HG03025 (cell line): ENCODE measurements around the gene ZMPSTE24.

Experiments used
- ATAC-seq: cut with Tn5 transposase; IDR thresholded peaks from one replicate; pipeline ENCODE4 v1.9.1; 2021; ENCODE audit warnings: mild to moderate bottlenecking, moderate library complexity; ENCODE audit not compliant: unreplicated experiment, low FRiP score

ZMPSTE24 gene

GRCh38 chr1:40257313-40257687, 736 bp upstream of the ZMPSTE24 start:
- ATAC-seq, result peak; percentile 13

- peak; percentile 6 for ATAC-seq
Measured at GRCh38 chr1:40258445-40258769, 371 bp downstream of the ZMPSTE24 start.

DNA sequence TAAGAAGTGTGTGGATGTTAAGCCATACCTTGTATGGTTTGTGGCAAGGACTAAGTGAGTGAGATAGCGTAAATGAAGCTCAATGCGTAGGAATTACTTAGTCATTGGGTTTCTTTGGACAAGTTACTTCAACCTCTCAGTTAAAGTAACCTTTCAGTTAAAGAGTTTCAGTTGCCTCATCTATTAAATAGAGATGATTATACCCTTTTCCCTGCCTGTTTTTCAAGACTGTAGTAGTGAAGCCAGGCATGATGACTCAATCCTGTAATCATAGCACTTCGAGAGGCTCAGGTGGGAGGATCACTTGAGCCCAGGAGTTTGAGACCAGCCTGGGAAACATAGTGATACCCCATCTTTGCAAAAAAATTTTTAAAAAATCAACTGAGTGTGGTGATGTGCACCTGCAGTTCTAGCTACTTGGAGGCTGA, 6.3 kb downstream of the ZMPSTE24 start:
- no peak for ATAC-seq

DNA sequence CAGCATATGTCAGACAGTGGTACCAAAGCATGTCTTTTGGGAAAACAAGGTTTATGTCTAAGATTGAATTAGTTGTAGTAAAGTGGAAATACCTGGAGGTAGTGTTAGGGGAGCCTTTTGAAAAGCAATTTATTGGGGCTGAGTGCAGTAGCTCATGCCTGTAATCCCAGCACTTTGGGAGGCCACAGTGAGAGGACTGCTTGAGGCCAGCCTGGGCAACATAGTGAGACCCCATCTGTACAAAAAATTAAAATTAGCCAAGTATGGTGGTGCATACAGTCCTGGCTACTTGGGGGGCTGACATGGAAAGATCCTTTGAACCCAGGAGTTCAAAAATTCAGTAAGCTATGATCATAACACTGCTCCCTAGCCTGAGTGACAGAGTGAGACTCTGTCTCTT, 7.3 kb downstream of the ZMPSTE24 start:
- no peak for ATAC-seq

DNA sequence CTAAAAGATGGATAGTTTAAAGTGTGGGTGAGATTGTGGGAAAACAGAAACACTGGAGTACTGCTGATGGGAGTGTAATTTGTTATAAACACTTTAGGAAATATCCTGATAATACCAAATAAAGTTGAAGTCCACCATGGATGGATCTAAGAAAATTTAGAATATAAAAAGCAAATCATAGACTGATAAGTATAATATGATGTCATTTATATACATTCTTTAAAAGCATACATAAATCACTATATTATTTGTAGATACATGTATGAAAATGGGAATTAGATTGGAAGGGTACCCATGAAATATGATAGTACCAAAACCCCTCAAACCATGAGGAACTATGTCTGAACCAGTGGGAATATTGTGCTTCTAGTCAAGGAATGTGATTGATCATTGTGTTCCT, 7.9 kb downstream of the ZMPSTE24 start:
- no peak for ATAC-seq

GRCh38 chr1:40266786-40267535, 8.9 kb downstream of the ZMPSTE24 start:
- ATAC-seq, result no peak

DNA sequence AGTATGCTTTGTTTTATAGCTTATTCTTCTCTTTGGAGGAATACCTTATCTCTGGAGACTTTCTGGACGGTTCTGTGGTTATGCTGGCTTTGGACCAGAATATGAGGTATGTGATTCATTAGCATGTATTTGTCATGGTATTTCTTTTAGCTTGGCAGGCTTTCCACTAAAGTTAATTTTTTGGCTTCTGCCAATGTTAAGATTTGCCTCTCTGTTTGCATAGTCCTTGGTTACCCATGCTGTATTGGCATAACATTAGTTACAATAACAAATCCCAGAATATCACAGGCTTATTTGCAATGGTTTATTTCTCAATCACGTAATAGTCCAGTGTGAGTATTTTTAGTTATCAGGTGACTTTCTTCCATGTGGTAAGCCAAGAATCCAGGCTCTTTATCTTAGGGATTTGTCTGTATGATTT, 9.7 kb downstream of the ZMPSTE24 start:
- ATAC-seq, result no peak

DNA sequence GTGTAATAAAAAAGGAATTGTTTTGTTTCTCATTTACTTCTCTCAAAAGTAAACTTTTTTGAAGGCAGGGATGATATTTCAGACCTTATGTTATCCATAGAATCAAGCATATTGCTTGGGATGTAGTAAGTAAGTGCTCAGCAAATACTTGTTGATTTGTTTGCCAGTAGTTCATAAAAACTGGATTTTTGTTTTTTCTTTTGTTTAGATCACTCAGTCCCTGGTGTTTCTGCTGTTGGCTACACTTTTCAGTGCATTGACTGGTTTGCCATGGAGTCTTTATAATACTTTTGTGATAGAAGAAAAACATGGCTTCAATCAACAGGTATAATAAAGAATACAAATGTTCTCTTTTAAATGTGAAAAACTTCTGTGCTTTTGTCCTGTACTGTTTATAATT, 10.2 kb downstream of the ZMPSTE24 start:
- no peak for ATAC-seq

GRCh38 chr1:40270152-40270834, 12.3 kb downstream of the ZMPSTE24 start:
- ATAC-seq, result no peak

DNA sequence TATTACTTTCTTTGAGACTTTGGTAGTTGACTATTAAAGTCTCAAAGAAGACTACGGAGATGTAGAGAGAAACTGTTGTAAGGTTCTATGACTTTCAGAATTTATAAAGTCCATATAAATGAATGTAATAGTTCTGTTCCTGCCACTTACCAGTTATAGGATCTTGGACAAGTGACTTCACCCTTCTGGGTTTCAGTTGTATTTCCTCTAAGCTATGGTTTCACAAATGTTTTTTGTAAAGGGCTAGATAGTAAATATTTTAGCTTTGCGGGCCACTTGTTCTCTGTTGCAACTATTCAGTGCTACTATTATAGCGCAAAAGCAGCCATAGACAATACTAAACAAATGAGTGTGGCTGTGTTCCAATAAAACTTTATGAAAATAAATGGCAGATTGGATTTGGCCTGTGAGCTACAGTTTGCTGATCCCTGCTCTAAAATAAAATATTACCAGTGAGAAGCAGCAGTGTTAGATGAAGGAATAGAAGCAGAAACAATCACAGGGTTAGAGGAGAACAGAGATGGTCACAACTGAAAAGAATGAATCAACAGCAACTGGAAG, 14.7 kb downstream of the ZMPSTE24 start:
- ATAC-seq, result no peak

DNA sequence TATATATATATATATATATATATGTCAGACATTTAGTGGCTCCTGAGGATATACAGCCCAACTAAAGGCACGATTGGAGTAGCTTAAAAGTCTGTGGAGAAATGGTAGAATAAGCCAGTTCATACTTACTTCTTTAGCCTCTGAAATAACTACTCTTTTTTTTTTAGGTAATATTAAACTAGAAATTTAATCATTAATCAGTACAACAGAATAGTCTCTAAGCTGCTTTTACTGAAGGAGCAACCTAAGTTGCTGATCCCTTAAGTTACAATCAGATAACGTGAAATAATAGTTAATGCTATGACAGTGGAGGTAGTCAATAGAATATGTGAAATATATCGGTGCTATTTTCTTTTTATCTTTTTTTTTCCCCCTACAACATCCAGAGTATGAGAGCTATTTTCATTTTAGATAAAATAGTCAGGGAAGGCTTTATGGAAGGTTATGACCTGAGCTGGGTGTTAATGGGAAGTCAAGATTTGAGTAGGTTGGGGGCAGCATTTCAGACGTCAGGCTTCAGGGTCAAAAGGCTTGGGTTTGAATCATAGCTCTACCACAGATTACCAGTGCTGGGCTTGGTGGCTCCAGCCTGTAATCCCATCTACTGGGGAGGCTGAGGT, 15.6 kb downstream of the ZMPSTE24 start:
- ATAC-seq, result no peak

DNA sequence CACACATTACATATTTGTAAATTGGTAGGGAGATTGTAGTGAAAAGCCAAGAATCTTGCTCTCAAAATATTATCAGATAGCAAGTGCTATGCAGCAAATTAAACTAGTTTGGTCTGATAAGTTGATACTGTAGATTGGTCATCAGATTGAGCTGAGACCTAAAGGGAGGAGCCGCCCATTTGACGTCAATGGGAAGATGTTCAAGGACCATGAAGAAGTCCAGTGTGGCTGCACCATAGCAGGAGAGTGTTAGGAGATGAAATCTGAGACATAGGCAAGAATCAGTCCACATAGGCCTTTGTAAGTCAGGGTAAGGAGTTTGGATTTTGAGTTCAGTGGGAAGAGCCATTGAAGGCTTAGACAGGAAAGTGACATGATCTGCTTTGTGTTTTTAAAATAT, 16.3 kb downstream of the ZMPSTE24 start:
- no peak for ATAC-seq

DNA sequence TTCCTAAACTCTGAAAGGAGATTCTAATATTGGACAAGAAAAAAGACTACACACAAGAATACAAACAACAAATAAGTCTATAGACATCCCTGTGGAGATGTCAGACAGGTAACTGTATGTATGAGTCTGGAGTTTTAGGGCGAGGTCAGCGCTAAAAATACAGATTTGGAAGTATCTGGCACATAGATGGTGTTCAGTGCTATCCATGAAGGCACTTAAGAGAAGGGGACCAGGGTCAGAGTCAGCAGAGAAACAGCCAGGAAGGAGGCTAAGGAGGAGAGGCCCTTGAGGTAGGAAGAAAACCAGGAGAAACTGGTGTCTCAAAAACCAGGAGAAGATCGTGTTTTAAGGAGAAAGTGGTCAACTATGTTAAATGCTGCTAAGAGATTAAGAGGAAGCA, 18.1 kb downstream of the ZMPSTE24 start:
- ATAC-seq, result no peak

- no peak for ATAC-seq
Measured at GRCh38 chr1:40281853-40282252, 23.8 kb downstream of the ZMPSTE24 start.

DNA sequence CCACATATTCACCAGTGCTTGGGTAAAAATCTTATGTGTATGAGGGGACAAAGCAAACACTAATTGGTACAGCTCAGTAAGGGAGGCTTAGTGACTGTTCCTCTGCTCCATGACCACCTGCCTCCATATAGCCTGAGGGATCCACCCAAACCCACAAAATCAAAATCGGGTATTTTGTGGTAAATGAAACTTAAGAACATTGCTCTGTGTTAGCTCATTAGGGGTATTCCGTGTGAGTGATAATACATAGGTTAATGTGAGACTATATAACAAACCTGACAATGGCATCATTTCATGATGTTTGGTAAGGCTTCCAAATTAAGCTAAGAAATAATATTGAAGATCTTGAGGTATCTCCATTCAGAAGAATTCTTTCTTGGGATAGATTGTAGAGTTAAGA, 33.3 kb downstream of the ZMPSTE24 start:
- no peak for ATAC-seq

DNA sequence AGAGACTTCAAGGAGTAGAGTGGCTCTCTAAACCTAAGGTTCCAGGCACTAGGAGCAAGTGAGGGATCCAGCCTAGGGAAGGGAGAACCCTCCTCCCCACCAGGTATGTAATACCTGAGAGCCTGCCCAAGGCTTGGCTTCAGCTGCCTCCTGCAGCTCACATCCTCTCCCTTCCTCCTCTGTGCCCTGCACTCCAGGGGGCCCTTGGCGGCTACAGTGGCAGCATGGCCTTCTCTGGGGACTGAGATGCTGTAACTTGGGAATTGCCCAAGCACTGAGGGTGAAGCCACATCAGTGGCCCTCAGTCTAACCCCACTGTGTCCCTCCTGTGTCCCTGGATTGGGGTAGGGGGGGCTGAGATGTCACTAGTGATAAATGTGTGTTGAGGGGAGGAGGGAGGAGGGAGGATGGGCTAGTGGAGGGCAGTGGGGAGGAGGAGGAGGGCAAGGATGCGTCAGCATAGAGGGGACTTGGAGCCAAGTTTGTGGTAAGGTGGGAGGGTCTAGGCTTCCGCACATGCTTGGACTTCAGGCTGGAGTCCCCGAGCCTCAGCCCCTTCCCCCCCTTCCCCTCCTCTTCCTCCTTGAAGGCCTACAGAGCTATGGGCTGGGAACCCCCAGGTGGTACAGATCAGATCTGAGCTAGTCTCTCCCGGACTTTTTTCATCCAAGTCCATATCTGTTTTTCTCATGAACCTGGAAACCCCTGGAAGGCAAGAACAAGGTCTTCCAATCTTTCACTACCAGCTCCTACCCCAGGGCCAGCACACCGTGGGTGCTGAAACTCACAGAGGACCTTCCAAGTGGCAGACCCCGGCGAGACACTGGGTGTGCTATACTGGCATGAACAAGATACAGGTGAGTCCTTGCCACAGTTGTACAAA, 41.6 kb downstream of the ZMPSTE24 start:
- ATAC-seq, result no peak

GRCh38 chr1:40300249-40300567, 42.2 kb downstream of the ZMPSTE24 start:
- ATAC-seq, result no peak

DNA sequence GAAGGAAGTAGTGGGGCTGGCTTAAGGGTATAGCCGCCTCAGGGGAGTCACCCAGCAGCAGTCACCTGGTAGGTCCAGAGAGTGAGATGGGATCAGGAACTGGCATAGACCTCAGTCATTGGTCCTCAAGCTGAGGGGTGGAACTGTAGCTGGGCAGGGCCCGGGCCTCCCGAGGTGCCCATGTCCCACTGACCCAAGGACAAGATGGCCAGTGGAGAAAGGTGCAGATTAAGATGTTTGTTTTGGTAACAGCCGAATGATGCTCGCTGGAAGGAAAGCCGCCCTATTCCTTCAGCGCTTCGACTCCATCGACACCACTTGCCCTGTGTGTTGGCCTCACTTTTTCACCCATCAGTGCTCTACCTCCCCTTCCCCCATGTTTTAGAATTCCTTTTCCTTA, 42.6 kb downstream of the ZMPSTE24 start:
- no peak for ATAC-seq

- no peak for ATAC-seq
Measured at GRCh38 chr1:40301066-40301465, 43.0 kb downstream of the ZMPSTE24 start.

- ATAC-seq, result no peak
Measured at GRCh38 chr1:40301541-40302299, 43.7 kb downstream of the ZMPSTE24 start.
